GM12891 (cell line): ENCODE data around the gene SMG1.

ENCODE experiments used
- DNase-seq: peaks from one replicate; pipeline ENCODE4 v3.0.0; 2011; ENCODE audit warnings: low spot score; ENCODE audit not compliant: insufficient read length
- FAIRE-seq: peaks from 2 replicates; lab custom pipeline; 2011; peaks lifted over from hg19 to GRCh38; lab: Jason Lieb, UNC
- PAX5 ChIP-seq: IDR thresholded peaks from 2 replicates; pipeline ENCODE4 v1.6.1; 2011; ENCODE audit warnings: low read length, moderate library complexity, mild to moderate bottlenecking; ENCODE audit not compliant: insufficient read depth, severe bottlenecking
- POLR2A ChIP-seq: IDR thresholded peaks from 2 replicates; pipeline ENCODE4 v1.6.1; 2011; ENCODE audit warnings: low read depth, low read length, control low read depth
- POLR2AphosphoS5 ChIP-seq: IDR thresholded peaks from 2 replicates; pipeline ENCODE4 v1.6.1; 2011; ENCODE audit warnings: low read depth, low read length, control low read depth
- POU2F2 ChIP-seq: IDR thresholded peaks from 2 replicates; pipeline ENCODE4 v1.6.1; 2011; ENCODE audit warnings: low read depth, mild to moderate bottlenecking, control low read depth, low read length, moderate library complexity
- SPI1 ChIP-seq: IDR thresholded peaks from 2 replicates; pipeline ENCODE4 v1.6.1; 2011; ENCODE audit warnings: low read depth, low read length, control low read depth
- TAF1 ChIP-seq: IDR thresholded peaks from 2 replicates; pipeline ENCODE4 v1.6.1; 2011; ENCODE audit warnings: low read depth, low read length, control low read depth

The SMG1 gene

GRCh38 chr16:18953547-18953946 lies 27.3 kb upstream of the SMG1 start:
- FAIRE-seq (no peak), DNase-seq (no peak)
- TF ChIP-seq POLR2AphosphoS5 = no peak
- TF ChIP-seq SPI1 = no peak
- no peak for TF ChIP-seq POLR2A
- no peak for TF ChIP-seq TAF1
- no peak for TF ChIP-seq PAX5
- TF ChIP-seq POU2F2 = no peak

GRCh38 chr16:18950469-18951185 lies 24.4 kb upstream of the SMG1 start:
- no peak for DNase-seq
- FAIRE-seq = no peak
- TF ChIP-seq POLR2AphosphoS5 (no peak), POLR2A (no peak)

- no peak for FAIRE-seq
- no peak for DNase-seq
These were observed 22.3 kb upstream of the SMG1 start for GRCh38 chr16:18948372-18949020.

GRCh38 chr16:18945233-18945632 lies 19.0 kb upstream of the SMG1 start:
- no peak for DNase-seq
- no peak for FAIRE-seq
- TF ChIP-seq PAX5 (no peak), POLR2AphosphoS5 (no peak), POU2F2 (no peak), TAF1 (no peak), POLR2A (no peak), SPI1 (no peak)

More at GRCh38 chr16:18948372-18949020, 22.3 kb upstream of the SMG1 start:
- TF ChIP-seq SPI1 = no peak
- TF ChIP-seq POLR2AphosphoS5 = no peak
- TF ChIP-seq POLR2A = no peak
- TF ChIP-seq POU2F2 = no peak
- TF ChIP-seq TAF1 = no peak
- TF ChIP-seq PAX5 = no peak

GRCh38 chr16:18943414-18943813 lies 17.2 kb upstream of the SMG1 start:
- no peak for FAIRE-seq
- TF ChIP-seq POU2F2 (no peak), SPI1 (no peak), TAF1 (no peak), POLR2AphosphoS5 (no peak), POLR2A (no peak), PAX5 (no peak)
- no peak for DNase-seq

- TF ChIP-seq TAF1 (no peak), POLR2AphosphoS5 (no peak), POU2F2 (no peak), SPI1 (no peak), PAX5 (no peak), POLR2A (no peak)
- FAIRE-seq (no peak), DNase-seq (no peak)
These were observed 15.9 kb upstream of the SMG1 start for GRCh38 chr16:18942061-18942460.

- FAIRE-seq = no peak
- TF ChIP-seq POU2F2 = no peak
- no peak for TF ChIP-seq POLR2AphosphoS5
- TF ChIP-seq TAF1 = no peak
- no peak for TF ChIP-seq SPI1
- TF ChIP-seq PAX5 = no peak
- no peak for TF ChIP-seq POLR2A
- DNase-seq = no peak
These were observed 15.3 kb upstream of the SMG1 start for GRCh38 chr16:18941471-18941870.

- no peak for TF ChIP-seq TAF1
- TF ChIP-seq POLR2A = no peak
- no peak for TF ChIP-seq PAX5
- TF ChIP-seq SPI1 = no peak
- no peak for TF ChIP-seq POU2F2
- no peak for TF ChIP-seq POLR2AphosphoS5
- FAIRE-seq (no peak), DNase-seq (no peak)
These were observed 12.8 kb upstream of the SMG1 start for GRCh38 chr16:18938986-18939385.

GRCh38 chr16:18937390-18937789 lies 11.2 kb upstream of the SMG1 start:
- TF ChIP-seq SPI1 = no peak
- DNase-seq = no peak
- no peak for FAIRE-seq

GRCh38 chr16:18936727-18937340 lies 10.6 kb upstream of the SMG1 start:
- FAIRE-seq = no peak
- TF ChIP-seq POU2F2 (no peak), POLR2A (no peak), POLR2AphosphoS5 (no peak), SPI1 (no peak), TAF1 (no peak), PAX5 (no peak)

GRCh38 chr16:18933501-18933900 lies 7.3 kb upstream of the SMG1 start:
- TF ChIP-seq SPI1 (no peak), POLR2A (no peak), TAF1 (no peak), POU2F2 (no peak), POLR2AphosphoS5 (no peak), PAX5 (no peak)
- DNase-seq (no peak), FAIRE-seq (no peak)

More at GRCh38 chr16:18936727-18937340, 10.6 kb upstream of the SMG1 start:
- DNase-seq = no peak
